ENCODE data around the gene FGA.

FGA gene

GRCh38 chr4:154608361-154609252 lies 18.1 kb upstream of the FGA start:
- H3K27me3 ChIP-seq (ENCODE audit: insufficient read depth, low read depth): no peaks in the 10 kb centered on the region
- no peak for TF ChIP-seq CTCF (conservative IDR thresholded peaks at IDR 0.05; ENCODE audit: low read depth, low read length)
- no peaks in the 10 kb centered on the region for H3K4me1 ChIP-seq (ENCODE audit: low read depth, poor library complexity, severe bottlenecking)
- no peaks in the 10 kb centered on the region for H3K79me2 ChIP-seq (ENCODE audit: insufficient read depth, low read depth)
- no peak overlapping the region for H3K4me3 ChIP-seq (IDR thresholded peaks at IDR 0.05; ENCODE audit: insufficient read depth, low read depth, low read length)
- H3K36me3 ChIP-seq (ENCODE audit: insufficient read depth): no peaks in the 10 kb centered on the region
- no peak overlapping the region for H3K9ac ChIP-seq
- H3K4me2 ChIP-seq: no peak overlapping the region
- H4K20me1 ChIP-seq (ENCODE audit: insufficient read depth): no peaks in the 10 kb centered on the region
- no peak overlapping the region for H3K27ac ChIP-seq
- H2AFZ ChIP-seq (ENCODE audit: low read depth): no peak overlapping the region

DNA sequence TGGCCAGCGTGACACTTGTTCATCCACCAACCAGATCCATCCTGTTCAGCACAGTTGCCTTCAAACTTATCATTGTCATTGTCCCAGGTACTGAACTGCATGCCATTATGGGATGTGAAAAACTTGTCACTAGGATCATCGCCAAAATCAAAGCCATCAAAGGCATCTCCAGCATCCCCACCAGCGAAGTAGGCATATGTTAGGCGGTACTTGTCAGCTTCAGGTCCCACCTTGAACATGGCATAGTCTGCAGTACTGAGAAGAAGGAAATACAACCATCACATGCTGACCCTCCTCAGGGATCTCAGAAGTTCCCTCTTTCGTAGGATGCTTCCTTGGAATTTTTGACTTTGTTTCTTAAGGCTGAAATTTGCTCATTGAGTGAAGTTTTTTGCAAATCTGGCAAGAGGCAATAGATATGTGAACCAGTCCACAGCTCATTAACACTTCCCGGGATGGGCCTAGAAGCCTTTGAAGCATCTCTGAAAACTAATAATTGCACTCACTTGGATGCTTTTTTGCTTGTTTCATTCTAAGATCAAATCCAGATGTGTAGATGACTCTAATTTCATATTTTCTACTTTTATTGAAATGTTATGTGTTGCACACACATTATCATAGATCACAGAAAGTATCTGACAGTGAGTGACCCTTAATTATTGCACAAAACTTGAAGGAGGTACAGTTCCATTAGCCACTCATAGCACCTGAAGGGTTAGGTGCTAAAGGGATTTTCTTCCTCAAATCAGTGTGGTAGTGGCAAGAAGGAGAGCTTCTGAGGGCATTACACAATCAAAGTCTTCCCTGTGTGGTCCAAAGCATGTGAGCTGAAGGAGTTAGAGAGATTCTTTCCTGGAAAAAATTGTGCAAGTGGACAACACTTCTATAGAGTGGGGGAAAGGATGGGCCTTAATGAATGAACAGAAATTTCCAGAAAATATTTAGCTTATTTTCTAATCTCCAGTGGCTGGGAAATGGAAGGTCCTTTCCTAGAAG lies 16.5 kb upstream of the FGA start:
- H3K79me2 ChIP-seq (ENCODE audit: insufficient read depth, low read depth): no peaks in the 10 kb centered on the region
- H3K4me1 ChIP-seq (ENCODE audit: low read depth, poor library complexity, severe bottlenecking): no peaks in the 10 kb centered on the region
- H2AFZ ChIP-seq (ENCODE audit: low read depth): no peak overlapping the region
- H3K36me3 ChIP-seq (ENCODE audit: insufficient read depth): no peaks in the 10 kb centered on the region
- H3K27me3 ChIP-seq (ENCODE audit: insufficient read depth, low read depth): no peaks in the 10 kb centered on the region
- H3K9ac ChIP-seq: no peak overlapping the region
- H3K27ac ChIP-seq: no peak overlapping the region
- TF ChIP-seq CTCF (conservative IDR thresholded peaks at IDR 0.05; ENCODE audit: low read depth, low read length): no peak
- H3K4me3 ChIP-seq (IDR thresholded peaks at IDR 0.05; ENCODE audit: insufficient read depth, low read depth, low read length): no peak overlapping the region
- H3K4me2 ChIP-seq: no peak overlapping the region
- no peaks in the 10 kb centered on the region for H4K20me1 ChIP-seq (ENCODE audit: insufficient read depth)

- Histone ChIP-seq H3K27ac (no peak overlapping the region), H3K4me3 (IDR thresholded peaks at IDR 0.05; ENCODE audit: insufficient read depth, low read depth, low read length) (no peak overlapping the region), H3K4me1 (ENCODE audit: low read depth, poor library complexity, severe bottlenecking) (no peaks in the 10 kb centered on the region), H3K4me2 (no peak overlapping the region), H4K20me1 (ENCODE audit: insufficient read depth) (no peaks in the 10 kb centered on the region), H3K79me2 (ENCODE audit: insufficient read depth, low read depth) (no peaks in the 10 kb centered on the region), H3K9ac (no peak overlapping the region), H3K27me3 (ENCODE audit: insufficient read depth, low read depth) (no peaks in the 10 kb centered on the region), H2AFZ (ENCODE audit: low read depth) (no peak overlapping the region), H3K36me3 (ENCODE audit: insufficient read depth) (no peaks in the 10 kb centered on the region)
- TF ChIP-seq CTCF (conservative IDR thresholded peaks at IDR 0.05; ENCODE audit: low read depth, low read length): no peak
These were observed 14.2 kb upstream of the FGA start for GRCh38 chr4:154604696-154605200.

- Histone ChIP-seq H3K36me3 (ENCODE audit: insufficient read depth) (no peaks in the 10 kb centered on the region), H2AFZ (ENCODE audit: low read depth) (no peak overlapping the region), H3K27me3 (ENCODE audit: insufficient read depth, low read depth) (no peaks in the 10 kb centered on the region), H3K79me2 (ENCODE audit: insufficient read depth, low read depth) (no peaks in the 10 kb centered on the region), H3K9ac (no peak overlapping the region), H3K4me2 (no peak overlapping the region), H4K20me1 (ENCODE audit: insufficient read depth) (no peaks in the 10 kb centered on the region), H3K27ac (no peak overlapping the region), H3K4me1 (ENCODE audit: low read depth, poor library complexity, severe bottlenecking) (no peaks in the 10 kb centered on the region), H3K4me3 (IDR thresholded peaks at IDR 0.05; ENCODE audit: insufficient read depth, low read depth, low read length) (no peak overlapping the region)
- TF ChIP-seq CTCF (conservative IDR thresholded peaks at IDR 0.05; ENCODE audit: low read depth, low read length): no peak
These were observed 12.7 kb upstream of the FGA start for GRCh38 chr4:154603033-154603943.

All from KMS-11 (cell line).